ENCODE data around the gene NCCRP1. TPM values are rescaled to one million over a fixed set of nuclear protein-coding genes. Genes with fewer than 3 reads are reported as not detected.

NCCRP1 gene
- total RNA-seq, 4 donors from 2014 or later, result not detected

DNA sequence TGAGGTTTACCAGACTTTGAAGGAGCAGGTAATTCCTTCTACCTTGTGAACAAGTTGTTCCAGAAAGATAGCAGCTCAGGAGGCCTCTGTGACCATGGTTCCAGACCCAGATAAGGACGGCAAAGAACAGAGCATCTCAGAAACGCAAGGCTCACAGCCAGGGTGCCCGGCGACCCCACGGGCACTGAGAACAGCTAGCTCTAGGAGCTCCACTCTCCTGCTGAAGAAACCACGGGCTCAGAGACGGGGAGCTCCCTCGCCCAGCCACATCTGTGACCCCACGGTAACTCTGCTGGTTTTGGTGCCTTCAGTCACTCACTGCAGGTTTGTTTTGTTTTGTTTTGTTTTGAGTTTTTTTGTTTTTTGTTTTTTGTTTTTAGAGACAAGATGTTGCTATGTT is 16.0 kb upstream of the NCCRP1 start:
- H3K4me3 ChIP-seq, result no peak overlapping the region
- TF ChIP-seq, protein P1, sequence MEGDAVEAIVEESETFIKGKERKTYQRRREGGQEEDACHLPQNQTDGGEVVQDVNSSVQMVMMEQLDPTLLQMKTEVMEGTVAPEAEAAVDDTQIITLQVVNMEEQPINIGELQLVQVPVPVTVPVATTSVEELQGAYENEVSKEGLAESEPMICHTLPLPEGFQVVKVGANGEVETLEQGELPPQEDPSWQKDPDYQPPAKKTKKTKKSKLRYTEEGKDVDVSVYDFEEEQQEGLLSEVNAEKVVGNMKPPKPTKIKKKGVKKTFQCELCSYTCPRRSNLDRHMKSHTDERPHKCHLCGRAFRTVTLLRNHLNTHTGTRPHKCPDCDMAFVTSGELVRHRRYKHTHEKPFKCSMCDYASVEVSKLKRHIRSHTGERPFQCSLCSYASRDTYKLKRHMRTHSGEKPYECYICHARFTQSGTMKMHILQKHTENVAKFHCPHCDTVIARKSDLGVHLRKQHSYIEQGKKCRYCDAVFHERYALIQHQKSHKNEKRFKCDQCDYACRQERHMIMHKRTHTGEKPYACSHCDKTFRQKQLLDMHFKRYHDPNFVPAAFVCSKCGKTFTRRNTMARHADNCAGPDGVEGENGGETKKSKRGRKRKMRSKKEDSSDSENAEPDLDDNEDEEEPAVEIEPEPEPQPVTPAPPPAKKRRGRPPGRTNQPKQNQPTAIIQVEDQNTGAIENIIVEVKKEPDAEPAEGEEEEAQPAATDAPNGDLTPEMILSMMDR (IDR thresholded peaks at IDR 0.05), result no peak
- TF ChIP-seq POLR2A (IDR thresholded peaks at IDR 0.05), result no peak
- H3K27ac ChIP-seq, result no peak overlapping the region
- no peaks in the 10 kb centered on the region for H3K27me3 ChIP-seq
- intact Hi-C loops (cut with DNase I; ENCODE audit: low total_unique reads), result loop anchor here (10.0 kb wide), 1 partner anchor 56 kb away; the partner anchor contains the start of gene PAK4
- no peaks in the 10 kb centered on the region for H3K9me3 ChIP-seq
- H3K4me1 ChIP-seq, result no peaks in the 10 kb centered on the region
- H3K36me3 ChIP-seq, result no peaks in the 10 kb centered on the region
- DNase-seq, result no peak

DNA sequence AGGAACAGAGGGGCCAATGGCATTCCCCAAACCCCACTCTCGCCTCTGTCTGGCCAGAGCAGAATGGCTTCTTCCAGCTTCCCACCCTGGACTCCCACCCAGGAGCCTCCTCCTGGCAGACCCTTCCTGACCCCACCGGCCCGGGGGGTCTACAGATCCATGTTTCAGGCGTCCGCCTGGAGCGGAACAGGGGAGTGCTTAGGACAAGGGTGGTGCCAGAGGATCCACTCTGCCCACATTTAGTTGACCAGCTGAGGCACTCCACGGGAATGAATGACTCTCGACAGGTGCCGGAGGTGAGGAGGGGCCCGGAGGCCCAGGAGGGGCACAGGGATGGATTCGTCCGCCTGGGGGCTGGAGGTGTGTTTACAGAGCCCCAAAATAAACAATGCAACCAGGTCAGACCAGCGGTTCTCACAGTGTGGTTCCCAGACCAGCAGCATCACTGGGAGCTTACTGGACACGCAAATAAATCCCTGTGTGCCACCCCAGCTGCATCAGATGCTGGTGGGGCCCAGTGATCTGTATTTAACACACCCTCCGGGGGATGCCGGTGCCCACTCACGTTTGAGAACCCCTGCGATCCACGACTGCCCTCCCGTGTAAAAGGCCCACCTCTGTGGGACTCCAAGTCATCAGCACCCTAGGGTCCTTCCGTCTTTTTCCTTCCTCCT is 15.1 kb upstream of the NCCRP1 start:
- intact Hi-C loops (cut with DNase I; ENCODE audit: low total_unique reads), result loop anchor here (10.0 kb wide), 1 partner anchor 57 kb away; the partner anchor contains the start of gene PAK4

DNA sequence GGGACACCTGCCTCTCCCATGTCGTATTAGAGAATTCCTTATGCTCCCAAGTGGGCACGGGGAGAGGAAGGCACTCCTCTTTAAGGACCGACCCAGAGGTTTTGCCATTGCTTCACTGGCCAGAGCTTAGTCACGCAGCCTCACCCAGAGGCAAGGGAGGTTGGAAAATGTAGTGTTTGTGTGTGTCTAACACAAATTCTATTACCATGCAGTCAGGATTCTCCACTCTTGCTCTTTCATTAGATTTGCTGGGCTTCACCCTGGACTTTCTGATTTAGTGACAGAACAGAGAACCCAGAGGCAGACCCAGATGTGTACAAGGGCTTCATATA is 14.6 kb upstream of the NCCRP1 start:
- no peaks in the 10 kb centered on the region for H3K27me3 ChIP-seq
- intact Hi-C loops (cut with DNase I; ENCODE audit: low total_unique reads), result loop anchor here (10.0 kb wide), 1 partner anchor 57 kb away; the partner anchor contains the start of gene PAK4
- no peaks in the 10 kb centered on the region for H3K4me1 ChIP-seq
- DNase-seq, result no peak
- H3K9me3 ChIP-seq, result no peaks in the 10 kb centered on the region
- H3K36me3 ChIP-seq, result no peaks in the 10 kb centered on the region
- no peak overlapping the region for H3K4me3 ChIP-seq
- H3K27ac ChIP-seq, result no peak overlapping the region
- TF ChIP-seq POLR2A (IDR thresholded peaks at IDR 0.05), result no peak
- TF ChIP-seq, protein P1 (IDR thresholded peaks at IDR 0.05), result no peak

More for the DNA sequence above, 15.1 kb upstream of the NCCRP1 start:
- Histone ChIP-seq H3K4me3 (no peak overlapping the region), H3K27ac (no peak overlapping the region), H3K4me1 (no peaks in the 10 kb centered on the region), H3K9me3 (no peaks in the 10 kb centered on the region), H3K27me3 (no peaks in the 10 kb centered on the region), H3K36me3 (no peaks in the 10 kb centered on the region)
- TF ChIP-seq, protein P1 (IDR thresholded peaks at IDR 0.05), result no peak
- TF ChIP-seq POLR2A (IDR thresholded peaks at IDR 0.05), result no peak
- no peak for DNase-seq

DNA sequence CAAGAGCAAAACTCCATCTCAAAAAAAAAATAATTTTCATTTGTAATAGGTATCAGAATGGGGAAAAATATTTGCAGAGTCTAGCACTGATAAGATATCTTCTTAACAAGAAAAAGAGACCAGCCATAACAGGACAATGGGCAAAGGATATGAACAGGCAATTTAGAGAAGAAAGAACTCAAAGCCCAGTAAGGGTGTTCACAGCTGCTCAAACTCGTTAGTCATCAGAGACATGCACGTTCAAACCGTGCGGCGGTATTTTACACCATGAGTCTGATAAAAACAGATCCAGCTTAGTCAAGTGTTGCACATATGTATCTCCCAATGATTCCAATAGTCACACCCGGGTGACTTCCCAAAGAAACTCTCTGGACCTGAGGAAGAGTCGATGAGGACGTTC is 13.7 kb upstream of the NCCRP1 start:
- H3K27me3 ChIP-seq, result no peaks in the 10 kb centered on the region
- DNase-seq, result no peak
- intact Hi-C loops (cut with DNase I; ENCODE audit: low total_unique reads), result loop anchor here (10.0 kb wide), 1 partner anchor 58 kb away; the partner anchor contains the start of gene PAK4
- TF ChIP-seq, protein P1 (IDR thresholded peaks at IDR 0.05), result no peak
- no peak for TF ChIP-seq POLR2A (IDR thresholded peaks at IDR 0.05)
- no peaks in the 10 kb centered on the region for H3K9me3 ChIP-seq
- H3K4me3 ChIP-seq, result no peak overlapping the region
- H3K36me3 ChIP-seq, result no peaks in the 10 kb centered on the region
- no peak overlapping the region for H3K27ac ChIP-seq
- H3K4me1 ChIP-seq, result no peaks in the 10 kb centered on the region

DNA sequence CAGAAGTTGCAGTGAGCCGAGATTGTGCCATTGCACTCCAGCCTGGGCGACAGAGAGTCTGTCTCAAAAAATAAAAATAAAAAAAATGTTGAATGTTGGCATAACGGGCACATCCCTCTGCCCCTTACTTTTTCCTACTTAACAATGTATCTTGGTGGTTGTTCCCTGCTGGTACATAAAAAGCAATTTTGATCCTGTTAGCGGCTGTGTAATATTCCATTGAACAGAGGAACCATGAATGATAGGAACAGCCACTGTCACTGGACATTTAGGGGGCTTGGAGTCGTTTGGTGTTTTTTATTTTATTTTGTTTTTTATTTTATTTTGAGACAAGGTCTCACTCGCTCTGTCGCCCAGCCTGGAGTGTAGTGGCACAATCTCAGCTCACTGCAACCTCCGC is 10.4 kb upstream of the NCCRP1 start:
- Histone ChIP-seq H3K4me3 (no peak overlapping the region), H3K27me3 (no peaks in the 10 kb centered on the region), H3K36me3 (no peaks in the 10 kb centered on the region), H3K4me1 (no peaks in the 10 kb centered on the region), H3K27ac (no peak overlapping the region), H3K9me3 (no peaks in the 10 kb centered on the region)
- TF ChIP-seq, protein P1 (IDR thresholded peaks at IDR 0.05), result no peak
- no peak for TF ChIP-seq POLR2A (IDR thresholded peaks at IDR 0.05)
- intact Hi-C loops (cut with DNase I; ENCODE audit: low total_unique reads), result loop anchor here (10.0 kb wide), 1 partner anchor 62 kb away; the partner anchor contains the start of gene PAK4
- DNase-seq, result no peak
